OCI-LY3 (cell line): ENCODE measurements around the gene ZFC3H1.
"Not testable (repeated sequence)": the region's sequence is repeated elsewhere in the genome, so short reads cannot be mapped to it uniquely, and the experiment has no call there.

Experiments
- CTCF ChIP-seq: fragments of 200-600, 300-600 bp; sonication (generic); IDR thresholded peaks from 2 replicates; pipeline ENCODE4 v1.5.1; 2014; ENCODE audit warnings: antibody characterized with exemption, low read length, low read depth
- EZH2phosphoT487 ChIP-seq: fragments of 200-600 bp; shearing (Covaris generic); IDR thresholded peaks from 2 replicates; pipeline ENCODE4 v1.6.1; 2018; ENCODE audit warnings: antibody characterized with exemption, mixed run types, low read depth

GRCh38 chr12:71687172-71687571, 23.5 kb upstream of the ZFC3H1 start:
- not testable (repeated sequence) for TF ChIP-seq CTCF, EZH2phosphoT487
